CD4-positive, alpha-beta memory T cell (primary cell): ENCODE measurements around the gene REC8. TPM values are rescaled to one million over a fixed set of nuclear protein-coding genes. Genes with fewer than 3 reads are reported as not detected.

Source experiments
- CTCF ChIA-PET: fragments of 350-600 bp; sonication (Branson Sonifier 250); formaldehyde crosslinking; loops from one replicate; lab custom pipeline; 2021; ENCODE audit warnings: inconsistent platforms; ENCODE audit not compliant: partially characterized antibody; lab: Charles Lee
- POLR2A ChIA-PET: fragments of 350-600 bp; sonication (Branson Sonifier 250); formaldehyde crosslinking; loops from one replicate; lab custom pipeline; 2021; ENCODE audit not compliant: partially characterized antibody; lab: Charles Lee
- DNase-seq, 5 donors: peaks; one replicate each; pipeline versions ENCODE4 v3.0.0 to v3.0.0-alpha.2; 2020 to 2022; ENCODE audit warnings: mixed read lengths in 1 of 5
- H3K27ac ChIP-seq: one replicate; pipeline ENCODE4 v1.7.0; 2013; ENCODE audit warnings: low read depth, low read length
- H3K27me3 ChIP-seq: 2 replicates; pipeline ENCODE4 v1.7.0; 2013; ENCODE audit warnings: mild to moderate bottlenecking, low read length, moderate library complexity; ENCODE audit not compliant: insufficient read depth
- H3K36me3 ChIP-seq: 2 replicates; pipeline ENCODE4 v1.7.0; 2013; ENCODE audit warnings: mild to moderate bottlenecking, low read length, moderate library complexity; ENCODE audit not compliant: insufficient read depth
- H3K4me1 ChIP-seq: 2 replicates; pipeline ENCODE4 v1.7.0; 2013; ENCODE audit warnings: mild to moderate bottlenecking, low read length, moderate library complexity; ENCODE audit not compliant: insufficient read depth
- H3K4me3 ChIP-seq, 2 donors: one replicate each; pipeline ENCODE4 v1.7.0; 2013; ENCODE audit warnings: low read length in 2 of 2, mild to moderate bottlenecking in 1 of 2
- H3K9me3 ChIP-seq, 2 donors: one replicate each; pipeline ENCODE4 v1.7.0; 2013; ENCODE audit warnings: low read length in 2 of 2, control low read depth in 1 of 2; ENCODE audit not compliant: control insufficient read depth in 1 of 2
- H3K27ac Mint-ChIP-seq, 7 donors: one replicate each; pipeline ENCODE4 v1.8.0; 2020 to 2021; ENCODE audit warnings: mixed read lengths in 7 of 7, mild to moderate bottlenecking in 6 of 7, inconsistent platforms in 3 of 7, moderate library complexity in 3 of 7
- H3K27me3 Mint-ChIP-seq, 2 donors: one replicate each; pipeline ENCODE4 v1.8.0; 2020 to 2021; ENCODE audit warnings: mixed read lengths in 2 of 2
- H3K36me3 Mint-ChIP-seq, 2 donors: one replicate each; pipeline ENCODE4 v1.8.0; 2020 to 2021; ENCODE audit warnings: mixed read lengths in 2 of 2, inconsistent platforms in 1 of 2, mild to moderate bottlenecking in 1 of 2
- H3K4me1 Mint-ChIP-seq, 4 donors: one replicate each; pipeline ENCODE4 v1.8.0; 2020 to 2021; ENCODE audit warnings: mixed read lengths in 4 of 4, mild to moderate bottlenecking in 1 of 4
- H3K4me3 Mint-ChIP-seq, 8 donors: one replicate each; pipeline ENCODE4 v1.8.0; 2020 to 2021; ENCODE audit warnings: mixed read lengths in 8 of 8, mild to moderate bottlenecking in 7 of 8, moderate library complexity in 6 of 8, inconsistent platforms in 3 of 8
- H3K9me3 Mint-ChIP-seq, 8 donors: one replicate each; pipeline ENCODE4 v1.8.0; 2020 to 2021; ENCODE audit warnings: mixed read lengths in 8 of 8, mild to moderate bottlenecking in 5 of 8, inconsistent platforms in 3 of 8, moderate library complexity in 1 of 8
- intact Hi-C: fragments of 100-400 bp; cut with micrococcal nuclease; formaldehyde crosslinking; loops from one replicate; pipeline ENCODE4 v1.15.1; 2023
- polyA plus RNA-seq, 2 donors: library from polyadenylated mRNA; unstranded; fragments of 300-500 nt; fragmentation: Illumina TruSeq; gene quantifications; one replicate each; pipeline ENCODE4 v1.2.3, GENCODE V29; 2021
- total RNA-seq, 2 experiments: library from RNA; stranded (reverse); gene quantifications; one replicate each; pipeline ENCODE4 v1.2.3, GENCODE V29; 2021

The REC8 gene
- total and polyA plus RNA-seq, 4 experiments from 2014 or later, result 2.8 to 30.5 (median 18.8) TPM

- peaks cover 11 to 37% (median 16%) of the 10 kb centered on the region in 4 donors for H3K4me1 Mint-ChIP-seq
- Histone ChIP-seq H3K4me3 (no peak overlapping the region), H3K36me3 (peaks cover 35% of the 10 kb centered on the region), H3K27me3 (no peaks in the 10 kb centered on the region), H3K9me3 (no peaks in the 10 kb centered on the region), H3K27ac (no peak overlapping the region), H3K4me1 (peaks cover 5% of the 10 kb centered on the region)
- CTCF ChIA-PET, result no interaction called here
- no peaks in the 10 kb centered on the region for H3K27me3 Mint-ChIP-seq
- POLR2A ChIA-PET, result interaction anchor here (2.3 kb wide), 1 partner anchor 15 kb away, joined by 10 read pairs; the partner anchor contains the start of gene IRF9
- H3K36me3 Mint-ChIP-seq, result peaks cover 15 to 69% of the 10 kb centered on the region in 2 donors
- no peak overlapping the region for H3K4me3 Mint-ChIP-seq
- DNase-seq, result no peak
- H3K27ac Mint-ChIP-seq, result peak overlapping the region in 1 of 7 donors; percentile 50
- H3K9me3 Mint-ChIP-seq, result no peaks in the 10 kb centered on the region
- intact Hi-C loops, result no loop called here
These were observed 4.7 kb downstream of the REC8 start for GRCh38 chr14:24176599-24176998.

DNA sequence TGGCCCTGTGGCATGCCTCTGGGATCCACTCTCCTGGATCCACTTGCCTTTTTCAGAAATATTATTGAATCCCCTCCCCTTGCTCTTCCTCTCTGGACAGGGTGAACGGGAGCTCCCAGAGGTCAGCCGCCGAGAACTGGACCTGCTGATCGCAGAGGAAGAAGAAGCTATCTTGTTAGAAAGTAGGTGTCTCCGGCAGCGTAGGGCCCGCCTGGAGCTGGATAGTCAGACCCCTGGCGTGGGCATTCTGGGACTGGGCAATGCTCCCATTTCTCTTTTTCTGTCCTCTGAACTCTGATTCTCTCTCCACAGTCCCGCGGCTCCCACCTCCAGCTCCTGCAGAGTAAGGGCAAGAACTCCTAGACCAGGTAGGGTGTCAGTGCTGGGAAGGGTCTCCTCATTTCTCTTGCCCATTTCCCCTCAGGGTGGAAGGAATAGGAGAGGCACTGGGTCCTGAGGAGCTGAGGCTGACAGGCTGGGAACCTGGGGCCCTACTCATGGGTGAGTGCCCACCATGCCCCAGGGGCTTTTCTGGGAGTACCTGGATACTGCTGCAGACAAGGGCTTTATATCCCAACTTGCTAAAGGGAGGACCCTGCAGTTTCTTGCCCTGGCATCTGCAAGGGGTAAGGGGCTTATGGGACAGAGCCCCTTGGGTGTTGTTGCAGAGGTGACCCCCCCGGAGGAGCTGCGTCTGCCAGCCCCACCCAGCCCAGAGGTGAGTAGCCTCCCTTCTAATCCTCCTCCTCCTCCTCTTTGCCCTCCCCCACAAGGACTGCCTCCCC lies 5.4 kb downstream of the REC8 start:
- no peak for DNase-seq
- Mint-ChIP-seq H3K27me3 (no peaks in the 10 kb centered on the region), H3K9me3 (no peaks in the 10 kb centered on the region), H3K4me1 (peaks cover 11 to 31% (median 14%) of the 10 kb centered on the region in 4 donors), H3K27ac (peak overlapping the region in 6 of 7 donors; percentile 8 to 81 (median 58)), H3K36me3 (peaks cover 15 to 71% of the 10 kb centered on the region in 2 donors), H3K4me3 (no peak overlapping the region)
- ChIA-PET CTCF (no interaction called here), POLR2A (interaction anchor here (0.7 to 2.3 kb wide), 2 partner anchors 10 to 13 kb away, joined by 3 to 5 read pairs; no protein-coding TSS in a partner anchor)
- Histone ChIP-seq H3K27ac (no peak overlapping the region), H3K4me1 (peaks cover 1% of the 10 kb centered on the region), H3K36me3 (peaks cover 35% of the 10 kb centered on the region), H3K9me3 (no peaks in the 10 kb centered on the region), H3K4me3 (no peak overlapping the region), H3K27me3 (no peaks in the 10 kb centered on the region)
- intact Hi-C loops, result no loop called here

GRCh38 chr14:24177891-24178290 lies 6.0 kb downstream of the REC8 start:
- H3K27ac Mint-ChIP-seq, result peak overlapping the region in 3 of 7 donors; percentile 52 to 81 (median 64)
- intact Hi-C loops, result no loop called here

DNA sequence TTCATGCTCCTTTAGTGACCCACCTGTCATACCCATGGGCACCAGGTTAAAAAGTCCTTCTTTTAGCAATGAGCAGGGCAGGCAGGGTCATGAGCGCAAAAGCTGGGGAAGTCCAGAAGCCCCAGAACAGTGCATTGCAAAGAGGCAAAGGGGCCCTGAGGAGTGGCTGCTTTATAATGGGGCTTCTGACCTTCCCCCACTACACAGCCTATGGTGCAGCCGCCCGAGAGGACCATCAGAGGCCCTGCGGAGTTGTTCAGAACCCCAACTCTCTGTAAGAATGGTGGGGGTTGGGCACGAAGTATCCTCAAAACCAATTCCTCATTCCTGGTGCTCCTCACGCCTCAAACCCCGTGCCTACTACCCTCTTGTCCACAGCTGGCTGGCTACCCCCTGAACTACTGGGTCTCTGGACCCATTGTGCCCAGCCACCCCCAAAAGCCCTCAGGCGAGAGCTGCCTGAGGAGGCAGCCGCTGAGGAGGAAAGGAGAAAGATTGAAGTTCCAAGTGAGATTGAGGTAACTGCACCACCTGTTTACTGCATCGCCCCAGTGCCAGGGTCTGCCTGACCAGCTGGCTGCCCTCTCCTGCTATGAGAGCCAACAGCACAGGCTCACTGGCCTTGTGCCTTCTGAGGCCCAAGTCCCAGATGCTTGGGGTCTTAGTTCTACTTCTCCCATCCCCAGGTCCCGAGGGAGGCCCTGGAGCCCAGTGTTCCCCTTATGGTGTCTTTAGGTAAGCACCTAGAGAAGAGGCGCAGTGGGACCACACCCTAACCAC lies 6.7 kb downstream of the REC8 start:
- no peaks in the 10 kb centered on the region for H3K9me3 Mint-ChIP-seq
- no peaks in the 10 kb centered on the region for H3K27me3 Mint-ChIP-seq
- H3K4me1 Mint-ChIP-seq, result peaks cover 10 to 18% (median 13%) of the 10 kb centered on the region in 4 donors
- intact Hi-C loops, result no loop called here
- POLR2A ChIA-PET, result interaction anchor here (0.8 to 2.3 kb wide), 5 partner anchors 10 to 34 kb away, joined by 3 to 5 read pairs (median 3); partner anchors contain the start of genes IPO4 and TM9SF1
- H3K4me1 ChIP-seq, result no peaks in the 10 kb centered on the region
- peaks cover 39% of the 10 kb centered on the region for H3K36me3 ChIP-seq
- H3K27ac Mint-ChIP-seq, result peak overlapping the region in 4 of 7 donors; percentile 49 to 91 (median 62)
- peaks cover 19 to 76% of the 10 kb centered on the region in 2 donors for H3K36me3 Mint-ChIP-seq
- H3K4me3 Mint-ChIP-seq, result no peak overlapping the region
- no peaks in the 10 kb centered on the region for H3K27me3 ChIP-seq
- no peaks in the 10 kb centered on the region for H3K9me3 ChIP-seq
- CTCF ChIA-PET, result interaction anchor here (0.5 to 1.2 kb wide), 2 partner anchors 7 to 64 kb away, joined by 4 to 6 read pairs; partner anchors contain the start of gene TINF2
- DNase-seq, result no peak
- no peak overlapping the region for H3K27ac ChIP-seq
- H3K4me3 ChIP-seq, result no peak overlapping the region

More at GRCh38 chr14:24177891-24178290, 6.0 kb downstream of the REC8 start:
- H3K27me3 ChIP-seq, result no peaks in the 10 kb centered on the region
- H3K27ac ChIP-seq, result no peak overlapping the region
- no peaks in the 10 kb centered on the region for H3K9me3 Mint-ChIP-seq
- peaks cover 11 to 25% (median 13%) of the 10 kb centered on the region in 4 donors for H3K4me1 Mint-ChIP-seq
- peaks cover 19 to 75% of the 10 kb centered on the region in 2 donors for H3K36me3 Mint-ChIP-seq
- ChIA-PET CTCF (no interaction called here), POLR2A (interaction anchor here (1.2 to 2.3 kb wide), 2 partner anchors 13 to 35 kb away, joined by 3 to 5 read pairs; no protein-coding TSS in a partner anchor)
- DNase-seq, result no peak
- H3K9me3 ChIP-seq, result no peaks in the 10 kb centered on the region
- no peaks in the 10 kb centered on the region for H3K27me3 Mint-ChIP-seq
- H3K4me3 ChIP-seq, result no peak overlapping the region
- H3K36me3 ChIP-seq, result peaks cover 37% of the 10 kb centered on the region
- H3K4me1 ChIP-seq, result no peaks in the 10 kb centered on the region
- H3K4me3 Mint-ChIP-seq, result no peak overlapping the region

- Histone ChIP-seq H3K27me3 (no peaks in the 10 kb centered on the region), H3K4me3 (no peak overlapping the region), H3K27ac (no peak overlapping the region), H3K4me1 (no peaks in the 10 kb centered on the region), H3K36me3 (peaks cover 44% of the 10 kb centered on the region), H3K9me3 (no peaks in the 10 kb centered on the region)
- POLR2A ChIA-PET, result interaction anchor here (0.8 to 2.3 kb wide), 6 partner anchors 9 to 33 kb away, joined by 3 to 5 read pairs (median 3); partner anchors contain the start of genes IPO4, IRF9 and TM9SF1
- Mint-ChIP-seq H3K4me1 (peaks cover 8 to 16% (median 12%) of the 10 kb centered on the region in 4 donors), H3K27me3 (no peaks in the 10 kb centered on the region), H3K9me3 (no peaks in the 10 kb centered on the region), H3K36me3 (peaks cover 19 to 74% of the 10 kb centered on the region in 2 donors), H3K27ac (peak overlapping the region in 5 of 7 donors; percentile 29 to 91 (median 49)), H3K4me3 (peak overlapping the region in 1 of 8 donors; percentile 8)
- intact Hi-C loops, result no loop called here
- no peak for DNase-seq
- CTCF ChIA-PET, result interaction anchor here (0.5 to 1.5 kb wide), 4 partner anchors 8 to 71 kb away, joined by 3 to 6 read pairs (median 4); partner anchors contain the start of genes IRF9 and TINF2
These were observed 7.5 kb downstream of the REC8 start for GRCh38 chr14:24179294-24179960.

- Mint-ChIP-seq H3K4me3 (no peak overlapping the region), H3K4me1 (peaks cover 2 to 8% (median 6%) of the 10 kb centered on the region in 4 donors), H3K27ac (peak overlapping the region in 1 of 7 donors; percentile 41), H3K27me3 (no peaks in the 10 kb centered on the region), H3K36me3 (peaks cover 19 to 68% of the 10 kb centered on the region in 2 donors), H3K9me3 (no peaks in the 10 kb centered on the region)
- no peak for DNase-seq
- Histone ChIP-seq H3K4me1 (no peaks in the 10 kb centered on the region), H3K27me3 (no peaks in the 10 kb centered on the region), H3K27ac (no peak overlapping the region), H3K9me3 (no peaks in the 10 kb centered on the region), H3K36me3 (peaks cover 51% of the 10 kb centered on the region), H3K4me3 (no peak overlapping the region)
- ChIA-PET POLR2A (interaction anchor here (0.8 to 1.4 kb wide), 2 partner anchors 19 to 99 kb away, joined by 3 read pairs; partner anchors contain the start of gene IRF9), CTCF (interaction anchor here (1.2 to 1.5 kb wide), 4 partner anchors 19 to 153 kb away, joined by 3 to 6 read pairs (median 4); partner anchors contain the start of genes IRF9 and TINF2)
- intact Hi-C loops, result no loop called here
These were observed 8.3 kb downstream of the REC8 start for GRCh38 chr14:24179961-24180796.
